ENCODE measurements around the gene OR10C1.
A peak's percentile ranks its signal among the peaks of the same experiment; 100 is the strongest.
"Not testable (repeated sequence)": the region's sequence is repeated elsewhere in the genome, so short reads cannot be mapped to it uniquely, and the experiment has no call there.

OR10C1 gene

GRCh38 chr6:29444031-29444430 is 4.9 kb downstream of the OR10C1 start:
- H2BK12ac ChIP-seq (ENCODE audit: low read length); H3K4me3 ChIP-seq (ENCODE audit: low read depth, low read length); H3K36me3 ChIP-seq (ENCODE audit: control insufficient read depth in 1 of 2, insufficient read depth in 2 of 2, low read length in 2 of 2); H2AK5ac ChIP-seq (ENCODE audit: low read length); H3K4me1 ChIP-seq (ENCODE audit: control insufficient read depth in 1 of 2, insufficient read depth in 2 of 2, low read length in 2 of 2); H2AFZ ChIP-seq (ENCODE audit: insufficient read depth, low read length, poor library complexity); H3K4ac ChIP-seq (ENCODE audit: low read depth, low read length); H3K14ac ChIP-seq (ENCODE audit: low read length); H4K91ac ChIP-seq (ENCODE audit: low read depth, low read length); H3K18ac ChIP-seq (ENCODE audit: low read length); H2BK120ac ChIP-seq (ENCODE audit: insufficient read depth, low read length, poor library complexity); H3K23ac ChIP-seq (ENCODE audit: low read length); H3K9ac ChIP-seq (ENCODE audit: low read length); H4K12ac ChIP-seq (ENCODE audit: low read depth, low read length); H3K79me1 ChIP-seq (ENCODE audit: low read length); H3K4me2 ChIP-seq (ENCODE audit: low read length); H4K8ac ChIP-seq (ENCODE audit: low read depth, low read length); H3K27me3 ChIP-seq (ENCODE audit: insufficient read depth, low read length); DNase-seq; H3K79me2 ChIP-seq (ENCODE audit: control insufficient read depth, insufficient read depth, low read length, poor library complexity); H3K9me3 ChIP-seq (ENCODE audit: insufficient read depth, low read depth, low read length); H2BK5ac ChIP-seq (ENCODE audit: low read depth, low read length, poor library complexity); H3K27ac ChIP-seq (ENCODE audit: low read depth, low read length): not testable (repeated sequence)
- no CpG with 5 or more reads among the region's 1 CpG for WGBS (ENCODE audit: extremely low coverage, insufficient coverage, insufficient read length)

- no CpG with 5 or more reads among the region's 1 CpG for WGBS (ENCODE audit: extremely low coverage, insufficient coverage, insufficient read length)
- H3K36me3 ChIP-seq (ENCODE audit: control insufficient read depth in 1 of 2, insufficient read depth in 2 of 2, low read length in 2 of 2) = no peaks in the 10 kb centered on the region
- no peaks in the 10 kb centered on the region for H3K79me2 ChIP-seq (ENCODE audit: control insufficient read depth, insufficient read depth, low read length, poor library complexity)
- H3K9me3 ChIP-seq (ENCODE audit: insufficient read depth, low read depth, low read length) = no peaks in the 10 kb centered on the region
- DNase-seq = peak in 1 of 2 donors; percentile 47
- no peak overlapping the region for H4K91ac ChIP-seq (ENCODE audit: low read depth, low read length)
- H4K8ac ChIP-seq (ENCODE audit: low read depth, low read length) = no peak overlapping the region
- no peak overlapping the region for H3K9ac ChIP-seq (ENCODE audit: low read length)
- no peak overlapping the region for H3K23ac ChIP-seq (ENCODE audit: low read length)
- no peak overlapping the region for H2AK5ac ChIP-seq (ENCODE audit: low read length)
- H3K4me3 ChIP-seq (ENCODE audit: low read depth, low read length) = no peak overlapping the region
- no peak overlapping the region for H3K4ac ChIP-seq (ENCODE audit: low read depth, low read length)
- H3K4me1 ChIP-seq (ENCODE audit: control insufficient read depth in 1 of 2, insufficient read depth in 2 of 2, low read length in 2 of 2) = peaks cover 0 to 5% of the 10 kb centered on the region in 2 experiments
- no peak overlapping the region for H2AFZ ChIP-seq (ENCODE audit: insufficient read depth, low read length, poor library complexity)
- H2BK5ac ChIP-seq (ENCODE audit: low read depth, low read length, poor library complexity) = no peak overlapping the region
- no peak overlapping the region for H3K4me2 ChIP-seq (ENCODE audit: low read length)
- H2BK120ac ChIP-seq (ENCODE audit: insufficient read depth, low read length, poor library complexity) = no peak overlapping the region
- H3K27ac ChIP-seq (ENCODE audit: low read depth, low read length) = peak overlapping the region; percentile 21
- no peaks in the 10 kb centered on the region for H3K27me3 ChIP-seq (ENCODE audit: insufficient read depth, low read length)
- H3K14ac ChIP-seq (ENCODE audit: low read length) = no peak overlapping the region
- H4K12ac ChIP-seq (ENCODE audit: low read depth, low read length) = no peak overlapping the region
- no peak overlapping the region for H2BK12ac ChIP-seq (ENCODE audit: low read length)
- no peaks in the 10 kb centered on the region for H3K79me1 ChIP-seq (ENCODE audit: low read length)
- no peak overlapping the region for H3K18ac ChIP-seq (ENCODE audit: low read length)
These were observed 8.6 kb downstream of the OR10C1 start for GRCh38 chr6:29447670-29448069.

GRCh38 chr6:29451471-29452193 is 12.5 kb downstream of the OR10C1 start:
- no peak overlapping the region for H3K4me3 ChIP-seq (ENCODE audit: low read depth, low read length)
- no peak overlapping the region for H4K91ac ChIP-seq (ENCODE audit: low read depth, low read length)
- H3K9me3 ChIP-seq (ENCODE audit: insufficient read depth, low read depth, low read length) = no peaks in the 10 kb centered on the region
- H4K8ac ChIP-seq (ENCODE audit: low read depth, low read length) = no peak overlapping the region
- no peak overlapping the region for H3K27ac ChIP-seq (ENCODE audit: low read depth, low read length)
- peaks cover 0 to 2% of the 10 kb centered on the region in 2 experiments for H3K4me1 ChIP-seq (ENCODE audit: control insufficient read depth in 1 of 2, insufficient read depth in 2 of 2, low read length in 2 of 2)
- H3K79me1 ChIP-seq (ENCODE audit: low read length) = no peaks in the 10 kb centered on the region
- no peak overlapping the region for H3K4ac ChIP-seq (ENCODE audit: low read depth, low read length)
- DNase-seq = peak; percentile 39 to 92
- no peak overlapping the region for H3K14ac ChIP-seq (ENCODE audit: low read length)
- H3K36me3 ChIP-seq (ENCODE audit: control insufficient read depth in 1 of 2, insufficient read depth in 2 of 2, low read length in 2 of 2) = no peaks in the 10 kb centered on the region
- H2AK5ac ChIP-seq (ENCODE audit: low read length) = no peak overlapping the region
- no peak overlapping the region for H3K4me2 ChIP-seq (ENCODE audit: low read length)
- H2AFZ ChIP-seq (ENCODE audit: insufficient read depth, low read length, poor library complexity) = no peak overlapping the region
- H2BK12ac ChIP-seq (ENCODE audit: low read length) = no peak overlapping the region
- H3K23ac ChIP-seq (ENCODE audit: low read length) = no peak overlapping the region
- H3K18ac ChIP-seq (ENCODE audit: low read length) = no peak overlapping the region
- H3K79me2 ChIP-seq (ENCODE audit: control insufficient read depth, insufficient read depth, low read length, poor library complexity) = no peaks in the 10 kb centered on the region
- H4K12ac ChIP-seq (ENCODE audit: low read depth, low read length) = no peak overlapping the region
- H3K9ac ChIP-seq (ENCODE audit: low read length) = no peak overlapping the region
- no CpG with 5 or more reads among the region's 3 CpGs for WGBS (ENCODE audit: extremely low coverage, insufficient coverage, insufficient read length)
- no peaks in the 10 kb centered on the region for H3K27me3 ChIP-seq (ENCODE audit: insufficient read depth, low read length)
- H2BK120ac ChIP-seq (ENCODE audit: insufficient read depth, low read length, poor library complexity) = no peak overlapping the region
- no peak overlapping the region for H2BK5ac ChIP-seq (ENCODE audit: low read depth, low read length, poor library complexity)

GRCh38 chr6:29456971-29457370 is 17.9 kb downstream of the OR10C1 start, which contains the start of the genes OR11A1 and OR2H1:
Gene OR11A1 (minus strand): TSS chr6:29457071. CDS start chr6:29427641, 29,430 bp downstream.
Gene OR2H1 (plus strand): TSS chr6:29457155. CDS start chr6:29461770, 4,615 bp downstream.
- DNase-seq = no peak
- no peak within 1 kb of the TSS for H3K14ac ChIP-seq (ENCODE audit: low read length)
- no peaks in the 10 kb centered on the region for H3K4me1 ChIP-seq (ENCODE audit: control insufficient read depth in 1 of 2, insufficient read depth in 2 of 2, low read length in 2 of 2)
- no peak within 1 kb of the TSS for H3K4ac ChIP-seq (ENCODE audit: low read depth, low read length)
- H2AFZ ChIP-seq (ENCODE audit: insufficient read depth, low read length, poor library complexity) = no peak within 1 kb of the TSS
- no peaks in the 10 kb centered on the region for H3K79me2 ChIP-seq (ENCODE audit: control insufficient read depth, insufficient read depth, low read length, poor library complexity)
- H2AK5ac ChIP-seq (ENCODE audit: low read length) = no peak within 1 kb of the TSS
- H2BK12ac ChIP-seq (ENCODE audit: low read length) = no peak within 1 kb of the TSS
- no peak within 1 kb of the TSS for H2BK5ac ChIP-seq (ENCODE audit: low read depth, low read length, poor library complexity)
- H3K23ac ChIP-seq (ENCODE audit: low read length) = no peak within 1 kb of the TSS
- no peaks in the 10 kb centered on the region for H3K79me1 ChIP-seq (ENCODE audit: low read length)
- H4K91ac ChIP-seq (ENCODE audit: low read depth, low read length) = no peak within 1 kb of the TSS
- no peaks in the 10 kb centered on the region for H3K36me3 ChIP-seq (ENCODE audit: control insufficient read depth in 1 of 2, insufficient read depth in 2 of 2, low read length in 2 of 2)
- no peak within 1 kb of the TSS for H3K27ac ChIP-seq (ENCODE audit: low read depth, low read length)
- H3K9me3 ChIP-seq (ENCODE audit: insufficient read depth, low read depth, low read length) = no peaks in the 10 kb centered on the region
- no CpG with 5 or more reads among the region's 2 CpGs for WGBS (ENCODE audit: extremely low coverage, insufficient coverage, insufficient read length)
- no peaks in the 10 kb centered on the region for H3K27me3 ChIP-seq (ENCODE audit: insufficient read depth, low read length)
- no peak within 1 kb of the TSS for H3K4me2 ChIP-seq (ENCODE audit: low read length)
- H2BK120ac ChIP-seq (ENCODE audit: insufficient read depth, low read length, poor library complexity) = no peak within 1 kb of the TSS
- H4K12ac ChIP-seq (ENCODE audit: low read depth, low read length) = no peak within 1 kb of the TSS
- H3K9ac ChIP-seq (ENCODE audit: low read length) = no peak within 1 kb of the TSS
- no peak within 1 kb of the TSS for H3K4me3 ChIP-seq (ENCODE audit: low read depth, low read length)
- no peak within 1 kb of the TSS for H4K8ac ChIP-seq (ENCODE audit: low read depth, low read length)
- H3K18ac ChIP-seq (ENCODE audit: low read length) = no peak within 1 kb of the TSS
